Adrenal gland (tissue), 12 donors: ENCODE results near the gene PPP2R5C. TPM values are rescaled to one million over a fixed set of nuclear protein-coding genes. Genes with fewer than 3 reads are reported as not detected.

ENCODE experiments used
- DNase-seq, 7 donors: peaks; one replicate each; pipeline ENCODE4 v3.0.0-alpha.2; 2019 to 2020
- H3K27ac ChIP-seq, 5 donors: fragments of 200-600 bp; sonication (generic) in 4 of 5; 1 replicate in 3 of 5; 2 replicates in 2 of 5; pipeline versions ENCODE4 v1.5.1 to v1.8.0; 2016 to 2020; ENCODE audit warnings: mild to moderate bottlenecking in 1 of 5
- H3K27me3 ChIP-seq: fragments of 200-600 bp; 2 replicates; pipeline ENCODE4 v1.8.0; 2021
- H3K36me3 ChIP-seq, 2 donors: fragments of 200-600 bp; replicated peaks in 1 of 2; 1 replicate in 1 of 2; 2 replicates in 1 of 2; pipeline versions ENCODE4 v1.5.1 to v1.8.0; 2018 to 2022
- H3K4me1 ChIP-seq, 2 donors: fragments of 200-600 bp; replicated peaks in 1 of 2; 1 replicate in 1 of 2; 2 replicates in 1 of 2; pipeline versions ENCODE4 v1.5.1 to v1.8.0; 2018 to 2021
- H3K4me3 ChIP-seq, 4 donors: fragments of 200-600 bp; sonication (generic) in 3 of 4; one replicate each; pipeline ENCODE4 v1.5.1; 2016 to 2018
- H3K9me3 ChIP-seq, 3 donors: fragments of 200-600 bp; sonication (generic) in 1 of 3; replicated peaks in 1 of 3; 1 replicate in 2 of 3; 2 replicates in 1 of 3; pipeline versions ENCODE4 v1.5.1 to v1.8.0; 2016 to 2021
- POLR2A ChIP-seq, 2 donors: fragments of 450-650 bp; IDR thresholded peaks; one replicate each; pipeline ENCODE4 v1.6.1; 2017; ENCODE audit warnings: antibody characterized with exemption in 2 of 2, mild to moderate bottlenecking in 2 of 2, moderate library complexity in 1 of 2
- WGBS, 4 donors: extraction: QIAGEN DNeasy Blood & Tissue Kit in 2 of 4; methylation state at CpG; one replicate each; pipeline versions ENCODE4 v1.1.5 to v1.1.7; 2013 to 2017; 5-methylcytosine and 5-hydroxymethylcytosine counted together
- intact Hi-C, 2 donors: fragments of 100-400 bp; cut with DNase I; formaldehyde crosslinking; loops; one replicate each; pipeline versions ENCODE4 v1.14.1 to v1.15.0; 2022 to 2023
- polyA plus RNA-seq, 3 donors: library from polyadenylated mRNA; stranded (reverse); fragments of 200-250 nt in 2 of 3; fragments of 350-450 nt in 1 of 3; fragmentation: Illumina TruSeq in 1 of 3; extraction: RNeasy Lipid Tissue Mini Kit (QIAGEN cat#74804) in 1 of 3; gene quantifications; one replicate each; pipeline ENCODE4 v1.2.3, GENCODE V29; 2013 to 2014
- total RNA-seq, 9 donors: library from RNA; depleted of rRNA in 4 of 9; stranded (reverse); fragments of >200 nt in 4 of 9; fragments of 120-200 nt in 1 of 9; fragmentation: NEBNext Ultra II Directional in 1 of 9; extraction: Animal tissue kit (Norgen Biotek cat#: 25700) in 1 of 9; gene quantifications; one replicate each; pipeline versions ENCODE4 v1.1.0 to v1.2.4, GENCODE V29; 2013 to 2023
- TF ChIP-seq, protein P1 (sequence below), 6 experiments: fragments of 450-650 bp in 4 of 6; fragments of 200-600 bp in 2 of 6; sonication (generic) in 1 of 6; IDR thresholded peaks; 1 replicate in 5 of 6; 2 replicates in 1 of 6; pipeline versions ENCODE4 v1.5.1 to v1.8.0; 2016 to 2021; ENCODE audit warnings: antibody characterized with exemption in 6 of 6, mild to moderate bottlenecking in 2 of 6, moderate library complexity in 1 of 6
- donor health status: healthy with polysubstance abuse.
- donor health status: Bipolar disorder and iron deficiency.
- donor health status: DM: yes; HTN: yes; CAD: no.
- donor health status: DM: no; HTN: no; CAD: no.
- donor health status: DM: no; HTN: no; CAD: no.
- donor health status: DM: yes; HTN: yes; CAD: no.

Gene PPP2R5C
- total and polyA plus RNA-seq, 12 donors: 66.5 to 216 (median 134) TPM

DNA sequence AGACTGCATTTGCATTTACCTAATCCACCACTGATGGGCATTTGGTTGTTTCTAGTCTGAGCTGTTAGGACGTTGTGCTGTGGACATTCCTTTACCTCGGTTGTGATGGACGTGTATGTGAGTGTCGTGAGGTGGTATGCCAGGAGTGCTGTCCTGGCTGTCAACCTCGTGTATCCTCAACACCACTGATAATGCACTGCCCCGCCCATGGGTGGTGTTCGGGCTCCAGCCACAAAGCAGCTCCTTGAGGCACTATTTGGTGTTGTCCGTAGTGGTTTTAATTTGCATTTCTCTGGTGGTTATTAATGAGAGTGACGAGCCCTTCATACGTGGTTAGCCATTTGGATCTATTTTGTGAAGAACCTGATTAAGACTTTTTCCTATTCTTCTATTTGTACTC, 87.6 kb downstream of the PPP2R5C start:
- no peak overlapping the region for H3K4me3 ChIP-seq
- H3K9me3 ChIP-seq: no peaks in the 10 kb centered on the region
- WGBS, 4 donors: 78 to 89% (median 83%) methylated on average over 9 to 10 of the region's 10 CpGs
- H3K36me3 ChIP-seq: no peaks in the 10 kb centered on the region
- TF ChIP-seq, protein P1, sequence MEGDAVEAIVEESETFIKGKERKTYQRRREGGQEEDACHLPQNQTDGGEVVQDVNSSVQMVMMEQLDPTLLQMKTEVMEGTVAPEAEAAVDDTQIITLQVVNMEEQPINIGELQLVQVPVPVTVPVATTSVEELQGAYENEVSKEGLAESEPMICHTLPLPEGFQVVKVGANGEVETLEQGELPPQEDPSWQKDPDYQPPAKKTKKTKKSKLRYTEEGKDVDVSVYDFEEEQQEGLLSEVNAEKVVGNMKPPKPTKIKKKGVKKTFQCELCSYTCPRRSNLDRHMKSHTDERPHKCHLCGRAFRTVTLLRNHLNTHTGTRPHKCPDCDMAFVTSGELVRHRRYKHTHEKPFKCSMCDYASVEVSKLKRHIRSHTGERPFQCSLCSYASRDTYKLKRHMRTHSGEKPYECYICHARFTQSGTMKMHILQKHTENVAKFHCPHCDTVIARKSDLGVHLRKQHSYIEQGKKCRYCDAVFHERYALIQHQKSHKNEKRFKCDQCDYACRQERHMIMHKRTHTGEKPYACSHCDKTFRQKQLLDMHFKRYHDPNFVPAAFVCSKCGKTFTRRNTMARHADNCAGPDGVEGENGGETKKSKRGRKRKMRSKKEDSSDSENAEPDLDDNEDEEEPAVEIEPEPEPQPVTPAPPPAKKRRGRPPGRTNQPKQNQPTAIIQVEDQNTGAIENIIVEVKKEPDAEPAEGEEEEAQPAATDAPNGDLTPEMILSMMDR (IDR thresholded peaks at IDR 0.05): no peak
- TF ChIP-seq POLR2A (IDR thresholded peaks at IDR 0.05): no peak
- intact Hi-C loops: no loop called here
- H3K4me1 ChIP-seq: peaks cover 4 to 42% of the 10 kb centered on the region in 2 donors
- no peak overlapping the region for H3K27ac ChIP-seq
- H3K27me3 ChIP-seq: no peaks in the 10 kb centered on the region
- DNase-seq: no peak

DNA sequence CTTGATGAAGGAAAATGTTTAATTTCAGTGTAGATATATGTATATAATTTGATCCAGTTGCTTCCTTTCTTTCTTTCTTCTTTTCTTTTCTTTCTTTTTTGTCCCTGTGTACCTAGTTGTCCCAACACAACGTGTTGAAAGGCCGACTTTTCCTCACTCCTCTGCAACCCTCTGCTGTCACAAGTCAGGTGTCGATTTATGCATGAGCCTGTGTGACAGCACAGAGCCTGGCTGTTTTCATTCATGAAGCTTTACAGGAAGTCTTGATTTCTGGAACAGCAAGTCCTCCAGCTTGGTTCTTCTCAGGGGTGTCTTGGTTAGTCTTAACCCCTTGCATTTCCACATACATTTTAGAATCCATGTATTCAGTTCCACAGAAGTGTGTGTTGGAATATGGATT, 88.1 kb downstream of the PPP2R5C start:
- no peak for DNase-seq
- H3K9me3 ChIP-seq: no peaks in the 10 kb centered on the region
- no peaks in the 10 kb centered on the region for H3K27me3 ChIP-seq
- peaks cover 3 to 47% of the 10 kb centered on the region in 2 donors for H3K4me1 ChIP-seq
- intact Hi-C loops: no loop called here
- no peak overlapping the region for H3K4me3 ChIP-seq
- 59 to 72% (median 71%) methylated on average over 3 of the region's 3 CpGs for WGBS, 4 donors
- no peak overlapping the region for H3K27ac ChIP-seq
- TF ChIP-seq, protein P1 (IDR thresholded peaks at IDR 0.05): no peak
- no peaks in the 10 kb centered on the region for H3K36me3 ChIP-seq

DNA sequence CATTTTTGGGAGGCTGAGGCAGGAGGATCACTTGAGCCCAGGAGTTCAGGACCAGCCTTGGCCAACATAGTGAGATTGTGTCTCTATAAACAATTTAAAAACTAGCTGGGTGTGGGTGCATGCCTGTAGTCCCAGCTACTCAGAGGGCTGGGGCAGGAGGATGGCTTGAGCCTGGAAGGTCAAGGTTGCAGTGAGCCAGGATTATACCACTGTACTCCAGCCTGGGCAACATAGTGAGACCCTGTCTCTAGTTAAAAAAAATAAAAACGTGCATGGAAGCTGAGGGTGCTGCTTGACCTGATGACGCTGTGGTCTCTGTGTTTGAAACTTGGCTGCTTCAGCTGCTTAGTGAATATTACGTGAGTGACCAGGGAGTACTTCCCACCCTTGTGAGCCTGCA, 89.7 kb downstream of the PPP2R5C start:
- no peak for TF ChIP-seq POLR2A (IDR thresholded peaks at IDR 0.05)
- TF ChIP-seq, protein P1 (IDR thresholded peaks at IDR 0.05): no peak
- Histone ChIP-seq H3K36me3 (no peaks in the 10 kb centered on the region), H3K27ac (peak overlapping the region in 1 of 5 donors; percentile 0), H3K4me1 (peaks cover 0 to 51% of the 10 kb centered on the region in 2 donors), H3K4me3 (no peak overlapping the region), H3K27me3 (no peaks in the 10 kb centered on the region), H3K9me3 (no peaks in the 10 kb centered on the region)
- 79 to 86% (median 79%) methylated on average over 3 of the region's 3 CpGs for WGBS, 4 donors
- no peak for DNase-seq
- intact Hi-C loops: no loop called here

DNA sequence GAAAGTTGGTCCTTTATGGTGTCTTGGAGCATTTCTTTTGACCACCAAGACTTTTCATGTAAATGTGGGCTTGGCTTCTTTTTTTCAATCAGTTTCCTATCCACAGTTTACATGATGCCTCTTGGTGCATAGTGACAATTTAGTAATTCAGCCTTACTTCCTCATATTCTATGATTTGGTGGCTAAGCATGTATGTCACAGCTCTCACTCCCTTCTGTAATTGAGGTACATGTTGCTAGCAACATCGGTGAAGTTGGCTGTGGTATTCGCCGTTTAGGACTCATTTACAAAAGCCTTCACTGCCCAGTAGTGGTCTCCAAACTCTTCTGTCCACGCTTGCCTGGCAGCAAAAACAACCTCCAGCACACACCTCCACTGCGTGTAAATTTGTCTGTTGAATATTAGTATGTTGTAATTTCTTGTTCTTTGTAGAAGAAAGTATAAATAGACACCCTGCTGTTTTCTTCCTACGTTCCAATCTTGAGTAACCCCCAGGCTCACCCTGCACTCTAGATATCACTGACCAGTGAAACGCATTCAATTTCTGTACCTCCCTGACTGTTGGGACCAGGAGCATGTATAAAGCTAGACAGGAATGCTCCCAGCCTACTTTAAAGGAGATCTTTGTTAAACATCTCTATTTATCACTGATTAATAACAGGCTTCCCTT, 90.4 kb downstream of the PPP2R5C start:
- WGBS, 4 donors: 64 to 79% (median 73%) methylated on average over 7 of the region's 7 CpGs
- TF ChIP-seq, protein P1 (IDR thresholded peaks at IDR 0.05): no peak
- TF ChIP-seq POLR2A (IDR thresholded peaks at IDR 0.05): no peak
- Histone ChIP-seq H3K27me3 (no peaks in the 10 kb centered on the region), H3K36me3 (peaks cover 0 to 3% of the 10 kb centered on the region in 2 donors), H3K27ac (peak overlapping the region in 2 of 5 donors; percentile 0 to 56), H3K9me3 (no peaks in the 10 kb centered on the region), H3K4me3 (no peak overlapping the region), H3K4me1 (peaks cover 0 to 58% of the 10 kb centered on the region in 2 donors)
- DNase-seq: no peak
- intact Hi-C loops: no loop called here
